ENCODE measurements around the gene ZNF217.

DNA sequence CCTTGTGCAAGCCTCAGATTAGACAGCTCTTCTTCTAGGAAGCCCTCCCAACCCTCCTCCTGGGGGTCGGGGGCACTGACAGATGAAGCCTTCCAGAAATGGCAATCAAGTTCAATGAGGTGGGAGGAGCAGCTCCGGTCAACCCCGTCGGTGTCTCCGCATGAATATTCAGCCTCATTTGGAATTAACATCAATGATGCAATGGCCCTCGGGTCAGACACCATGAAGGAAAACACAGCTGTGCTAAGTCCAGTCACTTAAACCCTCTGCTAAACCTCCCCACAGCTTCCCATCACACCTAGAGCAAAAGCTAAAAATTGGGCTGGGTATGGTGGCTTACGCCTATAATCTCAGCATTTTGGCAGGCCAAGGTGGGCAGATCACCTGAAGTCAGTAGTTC lies 36.5 kb downstream of the ZNF217 start:
- TF ChIP-seq, protein P1, sequence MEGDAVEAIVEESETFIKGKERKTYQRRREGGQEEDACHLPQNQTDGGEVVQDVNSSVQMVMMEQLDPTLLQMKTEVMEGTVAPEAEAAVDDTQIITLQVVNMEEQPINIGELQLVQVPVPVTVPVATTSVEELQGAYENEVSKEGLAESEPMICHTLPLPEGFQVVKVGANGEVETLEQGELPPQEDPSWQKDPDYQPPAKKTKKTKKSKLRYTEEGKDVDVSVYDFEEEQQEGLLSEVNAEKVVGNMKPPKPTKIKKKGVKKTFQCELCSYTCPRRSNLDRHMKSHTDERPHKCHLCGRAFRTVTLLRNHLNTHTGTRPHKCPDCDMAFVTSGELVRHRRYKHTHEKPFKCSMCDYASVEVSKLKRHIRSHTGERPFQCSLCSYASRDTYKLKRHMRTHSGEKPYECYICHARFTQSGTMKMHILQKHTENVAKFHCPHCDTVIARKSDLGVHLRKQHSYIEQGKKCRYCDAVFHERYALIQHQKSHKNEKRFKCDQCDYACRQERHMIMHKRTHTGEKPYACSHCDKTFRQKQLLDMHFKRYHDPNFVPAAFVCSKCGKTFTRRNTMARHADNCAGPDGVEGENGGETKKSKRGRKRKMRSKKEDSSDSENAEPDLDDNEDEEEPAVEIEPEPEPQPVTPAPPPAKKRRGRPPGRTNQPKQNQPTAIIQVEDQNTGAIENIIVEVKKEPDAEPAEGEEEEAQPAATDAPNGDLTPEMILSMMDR (IDR thresholded peaks at IDR 0.05) = no peak
- no peak for TF ChIP-seq POLR2A (IDR thresholded peaks at IDR 0.05)
